Measurements from ENCODE around the gene MAP3K21. TPM values are rescaled to one million over a fixed set of nuclear protein-coding genes. Genes with fewer than 3 reads are reported as not detected.

The MAP3K21 gene
- polyA plus RNA-seq, 3 donors: 21.8 to 33.0 (median 24.6) TPM

DNA sequence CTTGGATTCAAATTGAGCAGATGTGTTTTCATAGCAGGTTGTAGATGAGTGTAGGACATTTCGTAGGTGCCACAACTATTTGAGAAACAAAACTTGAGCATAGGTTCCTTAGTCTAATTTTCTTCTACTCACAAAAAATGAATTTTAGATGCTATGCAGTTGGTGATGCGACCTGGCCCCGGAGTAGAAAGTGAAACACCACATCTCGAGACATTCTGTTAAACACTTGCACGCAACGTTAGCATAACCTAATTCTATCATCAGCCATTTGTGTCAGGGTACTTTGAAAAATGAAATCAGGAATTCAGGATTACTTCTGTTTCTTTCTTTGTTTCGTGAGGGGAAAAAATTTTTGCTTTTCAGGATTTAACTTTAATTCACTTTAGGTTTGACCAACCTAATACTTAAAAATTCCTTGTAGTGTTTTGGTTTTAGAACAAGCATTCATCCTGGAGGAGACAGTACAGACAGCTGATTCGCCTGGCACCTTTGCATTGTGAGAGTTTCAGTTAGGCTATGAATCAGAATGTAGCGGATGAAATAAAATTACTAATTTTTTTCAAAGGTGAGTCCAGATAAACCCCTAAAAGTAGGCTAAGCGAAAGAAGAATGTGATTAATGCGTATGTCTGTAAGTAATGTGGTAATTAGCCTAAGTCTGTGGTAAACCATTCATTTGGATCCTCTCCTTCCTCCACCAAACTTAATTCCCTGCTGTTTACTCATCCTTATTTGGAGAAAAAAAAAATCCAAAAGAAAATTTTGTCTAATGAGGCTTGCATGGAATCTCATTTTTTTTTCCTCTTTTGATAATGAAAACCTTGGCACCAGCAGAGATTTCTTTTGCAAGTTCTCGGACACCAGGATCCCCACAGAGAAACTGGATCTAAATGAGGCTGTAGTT lies 44.9 kb downstream of the MAP3K21 start:
- DNase-seq (ENCODE audit: extremely low read depth in 1 of 11, low read depth in 9 of 11, low spot score in 4 of 11): no peak

DNA sequence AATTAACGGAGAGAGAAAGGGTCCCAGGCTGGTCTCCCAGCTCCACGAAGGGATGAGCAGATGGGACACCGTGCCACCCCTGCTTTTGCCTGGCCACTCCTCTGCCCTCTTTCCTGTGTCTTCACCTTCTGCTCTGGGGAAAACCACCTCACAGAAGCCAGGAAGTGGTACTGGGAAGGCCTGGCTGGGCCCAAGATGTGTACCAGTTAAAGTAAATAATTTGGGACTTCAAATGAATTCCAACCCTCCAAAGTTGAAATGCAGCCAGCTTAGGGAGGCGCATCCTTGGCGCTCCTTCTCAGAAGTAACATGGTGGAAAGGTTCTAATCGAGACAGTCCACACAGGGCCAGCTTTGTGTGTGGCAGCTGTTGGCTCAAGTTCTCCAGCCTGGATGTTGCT lies 45.7 kb downstream of the MAP3K21 start:
- DNase-seq (ENCODE audit: extremely low read depth in 1 of 11, low read depth in 9 of 11, low spot score in 4 of 11): no peak

DNA sequence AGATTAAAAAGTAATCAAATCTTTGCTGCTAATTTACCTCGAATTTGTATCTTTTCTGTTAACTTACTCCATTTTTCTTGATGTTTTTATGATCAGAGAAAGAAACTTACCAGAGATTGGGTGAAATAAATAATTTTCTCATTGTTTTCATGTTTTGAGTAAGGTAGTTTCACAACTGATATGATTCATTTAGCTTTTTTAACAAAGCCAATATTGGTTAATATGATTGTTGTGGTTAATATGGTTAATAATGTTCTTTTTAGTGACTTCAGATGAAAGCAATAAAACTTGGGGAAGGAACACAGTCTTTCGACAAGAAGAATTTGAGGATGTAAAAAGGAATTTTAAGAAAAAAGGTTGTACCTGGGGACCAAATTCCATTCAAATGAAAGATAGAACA lies 48.1 kb downstream of the MAP3K21 start:
- no peak for DNase-seq (ENCODE audit: extremely low read depth in 1 of 11, low read depth in 9 of 11, low spot score in 4 of 11)

DNA sequence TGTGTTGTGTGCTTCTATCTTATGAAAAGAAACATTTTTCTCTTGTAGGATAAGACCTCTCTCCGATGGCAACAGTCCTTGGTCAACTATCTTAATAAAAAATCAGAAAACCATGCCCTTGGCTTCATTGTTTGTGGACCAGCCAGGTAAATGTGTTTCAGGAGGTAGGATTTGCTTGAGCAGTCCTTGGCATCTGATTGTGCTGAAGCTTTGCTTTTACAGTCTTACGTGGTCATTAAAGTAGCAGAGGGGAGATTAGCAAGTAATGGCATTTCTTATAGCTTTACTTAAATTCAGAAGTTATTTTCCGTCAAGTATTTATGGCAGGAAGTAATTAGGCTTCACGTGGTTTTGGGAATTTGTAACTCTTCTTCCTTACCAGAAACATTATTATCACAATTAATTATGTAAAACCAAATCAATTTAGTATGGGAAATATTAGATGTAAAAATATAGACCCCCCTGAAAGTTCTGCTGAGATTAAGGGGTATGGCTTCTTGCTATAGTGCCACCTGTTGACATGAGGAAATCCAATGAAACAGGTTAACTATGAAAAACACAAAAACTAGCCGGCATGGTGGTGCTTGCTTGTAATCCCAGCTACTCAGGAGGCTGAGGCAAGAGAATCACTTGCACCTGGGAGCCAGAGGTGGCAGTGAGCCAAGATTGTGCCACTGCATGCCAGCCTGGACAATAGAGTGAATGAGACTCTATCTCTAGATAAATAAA lies 49.0 kb downstream of the MAP3K21 start:
- peak in 1 of 11 donors; percentile 42 for DNase-seq (ENCODE audit: extremely low read depth in 1 of 11, low read depth in 9 of 11, low spot score in 4 of 11)

DNA sequence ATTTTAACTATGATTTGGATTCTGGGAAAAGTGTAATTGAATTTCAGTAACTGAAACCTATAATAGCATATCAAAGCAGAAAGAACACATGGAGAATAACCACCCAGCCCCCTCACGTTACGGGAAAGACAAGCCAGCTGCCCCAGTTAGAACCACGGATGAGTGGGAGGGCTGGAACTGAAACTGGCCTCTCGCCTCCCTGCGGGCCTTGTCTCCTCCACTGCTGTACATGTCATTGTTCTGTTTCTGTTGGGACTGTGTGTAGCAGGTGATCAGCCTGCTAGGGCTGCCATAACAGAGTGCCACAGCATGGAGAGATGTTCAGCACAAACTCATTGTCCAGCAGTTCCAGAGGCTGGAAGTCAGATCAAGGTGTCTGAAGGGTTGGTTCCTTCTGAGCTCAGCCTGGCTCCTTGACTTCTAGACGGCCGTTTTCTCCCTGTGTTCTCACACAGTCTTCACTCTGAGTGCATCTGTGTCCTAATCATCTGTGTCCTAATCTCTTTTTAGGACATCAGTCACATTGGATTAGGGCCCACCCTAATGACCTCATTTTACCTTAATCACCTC lies 52.4 kb downstream of the MAP3K21 start:
- DNase-seq (ENCODE audit: extremely low read depth in 1 of 11, low read depth in 9 of 11, low spot score in 4 of 11): no peak

DNA sequence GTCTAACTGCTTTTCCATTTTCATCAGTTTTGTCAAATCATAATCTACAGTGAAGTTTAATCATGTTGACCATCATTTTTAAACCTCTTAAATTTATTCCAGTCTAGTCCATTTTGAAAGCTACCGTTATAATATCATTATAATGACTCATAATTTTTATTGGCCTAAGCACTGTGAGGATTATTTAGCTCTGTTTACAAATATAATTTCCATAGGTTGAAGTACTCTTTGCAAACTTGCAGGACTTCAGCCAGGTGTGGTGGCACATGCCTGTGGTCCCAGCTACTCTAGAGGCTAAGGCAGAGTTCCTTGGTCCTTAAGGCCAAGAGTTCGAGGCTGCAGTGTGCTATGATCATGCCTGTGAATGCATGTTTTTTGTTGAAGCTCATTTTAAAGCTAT lies 54.3 kb downstream of the MAP3K21 start:
- DNase-seq (ENCODE audit: extremely low read depth in 1 of 11, low read depth in 9 of 11, low spot score in 4 of 11): no peak

DNA sequence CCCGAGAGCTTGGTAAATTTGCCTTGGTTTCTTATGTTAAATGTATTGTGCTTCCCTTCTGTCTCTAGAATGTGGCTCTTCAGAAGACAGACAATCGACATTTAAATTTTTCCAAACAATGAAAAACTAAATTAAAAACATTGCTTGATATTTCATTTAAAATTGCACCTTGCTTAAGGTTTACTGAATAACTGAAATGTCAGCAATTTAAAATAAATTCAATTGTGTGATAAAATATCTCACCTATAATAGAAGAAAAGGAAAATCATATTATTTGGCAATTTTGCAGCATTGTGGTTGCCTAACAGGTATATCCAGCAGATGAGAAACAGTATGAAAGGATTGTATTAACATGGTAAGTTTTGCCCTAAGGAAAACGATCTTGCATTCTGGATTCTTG lies 56.5 kb downstream of the MAP3K21 start:
- DNase-seq (ENCODE audit: extremely low read depth in 1 of 11, low read depth in 9 of 11, low spot score in 4 of 11): no peak

DNA sequence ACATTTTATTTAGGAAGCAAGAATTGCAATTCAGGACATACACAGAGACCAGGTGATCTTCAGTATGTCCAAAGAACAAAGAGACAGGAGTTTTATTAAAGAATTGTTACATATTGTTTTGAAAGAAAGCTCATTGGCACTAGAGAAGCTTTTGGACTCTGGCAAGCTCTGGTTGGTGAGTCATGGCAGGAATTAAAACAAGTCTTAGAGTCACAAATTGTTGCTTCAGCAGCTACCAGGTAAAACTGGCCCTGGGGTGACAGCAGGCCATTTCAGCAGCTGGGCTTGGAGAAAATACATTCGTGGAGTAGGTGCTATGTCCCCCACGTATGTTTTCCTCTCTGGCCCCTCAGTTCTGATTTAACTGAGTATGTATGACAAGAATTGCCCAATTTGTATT lies 58.8 kb downstream of the MAP3K21 start:
- DNase-seq (ENCODE audit: extremely low read depth in 1 of 11, low read depth in 9 of 11, low spot score in 4 of 11): no peak

DNA sequence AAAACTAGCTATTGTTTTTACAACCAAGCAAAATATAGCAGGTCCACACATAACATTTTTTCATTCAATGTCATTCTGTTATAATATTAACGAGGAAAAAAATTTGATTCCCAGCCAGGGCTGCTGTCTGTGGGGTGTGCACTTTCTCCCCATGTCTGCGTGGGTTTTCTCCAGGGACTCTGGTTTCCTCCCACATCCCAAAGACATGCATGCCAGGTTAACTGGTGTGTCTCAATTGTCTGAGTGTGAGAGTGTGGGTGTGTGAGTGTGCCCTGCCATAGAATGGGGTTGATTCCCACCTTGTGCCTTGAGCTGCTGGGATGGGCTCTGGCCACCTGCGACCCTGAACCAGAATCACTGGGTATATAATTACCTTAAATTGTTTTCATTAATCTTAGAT lies 60.1 kb downstream of the MAP3K21 start:
- no peak for DNase-seq (ENCODE audit: extremely low read depth in 1 of 11, low read depth in 9 of 11, low spot score in 4 of 11)

DNA sequence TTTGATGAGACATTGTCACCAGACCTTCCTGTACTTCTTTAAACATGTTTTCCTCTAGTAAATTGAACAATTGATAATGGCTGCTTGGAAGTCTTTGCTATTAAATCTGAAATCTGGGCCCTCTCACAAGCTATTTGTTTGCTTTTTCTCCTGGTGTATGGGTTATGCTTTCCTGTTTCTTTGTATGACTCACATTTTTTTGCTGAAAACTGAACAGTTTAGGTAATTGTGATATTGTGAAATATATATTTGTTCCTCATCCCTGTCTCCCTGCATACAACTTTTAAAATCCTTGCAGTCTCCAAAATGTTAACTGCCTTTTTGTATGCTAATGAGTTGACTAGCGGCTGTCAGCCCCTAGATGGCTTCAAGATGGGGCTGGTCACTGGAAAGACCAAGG lies 61.6 kb downstream of the MAP3K21 start:
- DNase-seq (ENCODE audit: extremely low read depth in 1 of 11, low read depth in 9 of 11, low spot score in 4 of 11): no peak

DNA sequence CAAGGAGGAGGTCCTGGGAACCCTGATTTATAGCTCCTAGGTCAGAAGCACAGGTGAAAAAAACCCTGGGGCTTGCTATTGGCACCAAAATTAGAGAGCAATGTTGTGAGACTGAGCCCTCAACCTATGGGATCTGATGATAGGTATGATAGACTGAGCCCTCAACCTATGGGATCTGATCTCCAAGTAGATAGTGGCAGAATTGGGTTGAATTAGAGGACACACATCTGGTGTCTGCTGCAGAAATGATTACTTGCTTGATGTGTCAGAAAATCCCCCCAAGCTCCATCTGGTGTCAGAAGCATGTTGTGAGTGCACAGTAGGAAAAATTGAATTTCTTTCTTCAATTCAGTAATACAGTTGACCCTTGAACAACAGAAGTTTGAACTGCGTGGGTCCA lies 62.4 kb downstream of the MAP3K21 start:
- DNase-seq (ENCODE audit: extremely low read depth in 1 of 11, low read depth in 9 of 11, low spot score in 4 of 11): no peak

DNA sequence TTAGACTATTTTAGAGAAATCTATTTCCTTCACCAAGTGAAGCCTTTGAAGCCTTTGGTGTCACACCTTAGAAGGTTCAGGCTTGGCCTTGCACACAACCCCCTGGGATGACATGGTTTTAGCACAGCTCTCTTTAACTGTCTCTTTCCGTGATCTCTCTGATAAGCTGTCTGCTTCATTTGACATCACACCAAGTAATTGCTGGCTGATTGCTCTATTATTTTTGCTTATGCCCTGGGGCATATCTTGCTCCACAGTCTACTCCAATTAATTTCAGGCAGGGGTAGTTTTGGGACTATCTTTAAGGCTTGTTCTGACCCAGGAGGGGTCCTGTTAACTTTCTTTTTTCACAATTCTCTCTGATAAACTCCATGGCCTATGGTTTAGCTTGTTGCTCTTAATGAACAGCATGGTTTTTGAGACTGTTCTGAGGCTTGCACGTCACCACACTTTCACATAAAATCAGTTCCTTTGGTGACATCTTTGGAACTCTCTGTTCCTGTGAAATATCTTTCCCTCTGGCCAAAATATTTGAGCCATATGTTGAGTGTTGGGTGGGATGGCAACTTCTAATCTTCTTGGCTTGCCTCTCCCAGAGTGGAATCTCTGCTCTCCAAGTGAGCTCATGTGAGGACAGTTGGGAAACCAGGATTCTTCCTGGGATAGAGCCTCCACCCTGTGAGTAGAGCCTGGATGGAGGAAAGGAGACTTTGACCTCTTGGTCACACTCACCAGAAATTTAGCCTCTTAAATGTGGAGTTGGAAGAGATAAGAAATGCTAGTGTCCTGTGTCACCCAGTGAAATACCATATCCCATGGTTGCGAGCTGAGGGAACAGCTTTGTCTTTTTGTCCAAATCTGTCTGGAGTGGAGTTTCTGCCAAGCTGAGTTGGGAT lies 63.6 kb downstream of the MAP3K21 start:
- no peak for DNase-seq (ENCODE audit: extremely low read depth in 1 of 11, low read depth in 9 of 11, low spot score in 4 of 11)

DNA sequence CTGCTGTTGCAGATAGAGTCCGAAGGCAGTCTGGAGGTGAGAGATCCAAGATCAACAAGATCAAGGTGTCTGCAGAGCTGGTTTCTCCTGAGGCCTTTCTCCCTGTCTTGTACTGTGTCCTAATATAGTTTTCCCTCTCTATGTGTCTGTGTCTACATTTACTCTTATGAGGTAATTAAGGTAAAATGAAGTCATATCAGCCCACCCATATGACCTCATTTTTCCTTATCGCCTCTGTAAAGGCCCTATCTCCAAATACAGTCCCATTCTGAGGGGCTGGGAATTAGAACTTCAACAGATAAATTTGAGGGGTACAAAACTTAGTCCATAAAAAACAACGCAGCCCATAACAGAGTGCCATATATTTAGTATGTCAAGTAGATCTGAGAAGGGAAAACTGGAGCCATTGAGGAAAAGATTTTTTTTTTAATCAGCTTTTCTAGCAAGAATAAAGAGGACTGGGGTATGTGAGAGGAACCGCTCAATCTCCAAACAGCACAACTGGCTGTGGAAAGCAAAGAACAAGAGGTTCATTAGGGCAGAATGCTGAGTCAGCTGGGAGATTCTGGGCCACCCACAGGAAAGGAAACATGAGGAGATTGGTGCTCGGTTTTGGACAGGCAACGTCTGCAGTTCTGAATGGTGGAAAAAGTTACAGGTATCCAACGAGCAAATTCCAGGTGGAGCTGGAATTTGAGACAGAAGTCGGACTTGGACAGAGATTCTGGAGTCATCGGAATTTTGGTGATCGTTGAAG lies 65.7 kb downstream of the MAP3K21 start:
- DNase-seq (ENCODE audit: extremely low read depth in 1 of 11, low read depth in 9 of 11, low spot score in 4 of 11): no peak

DNA sequence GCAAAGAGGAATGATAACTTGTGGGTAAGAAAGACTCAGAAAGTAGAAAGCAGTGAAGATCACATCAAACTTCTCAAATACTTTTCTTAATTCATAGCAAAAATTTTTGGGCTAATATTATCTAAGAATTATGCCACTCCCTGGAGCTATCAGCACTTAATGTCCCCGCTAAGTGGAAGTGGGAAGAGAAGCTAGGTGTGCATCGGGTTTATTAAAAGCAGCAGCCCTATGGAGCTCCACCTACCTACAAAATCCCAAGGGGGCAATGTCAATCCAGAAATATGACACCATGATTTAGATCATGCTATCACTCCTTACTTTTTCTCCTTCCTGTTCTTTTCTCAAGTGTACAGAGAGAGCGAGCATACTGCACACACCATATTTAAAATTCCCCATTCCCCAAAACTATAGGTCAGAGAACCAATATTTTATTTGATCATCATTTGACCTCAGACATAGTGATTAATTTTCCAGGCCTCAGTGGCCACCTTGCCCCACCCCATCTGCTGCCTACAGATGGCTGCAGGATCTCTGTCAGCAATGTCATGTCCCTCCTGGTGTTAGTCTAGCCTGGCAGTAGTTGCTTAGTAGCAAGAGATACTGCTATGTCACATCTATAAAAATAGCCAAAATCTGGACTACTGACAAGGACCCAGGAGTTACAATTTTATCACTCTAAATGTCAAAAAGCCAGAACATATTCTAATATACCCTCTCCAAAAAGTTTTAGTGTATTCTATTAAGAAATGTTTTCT lies 66.6 kb downstream of the MAP3K21 start:
- DNase-seq (ENCODE audit: extremely low read depth in 1 of 11, low read depth in 9 of 11, low spot score in 4 of 11): no peak

DNA sequence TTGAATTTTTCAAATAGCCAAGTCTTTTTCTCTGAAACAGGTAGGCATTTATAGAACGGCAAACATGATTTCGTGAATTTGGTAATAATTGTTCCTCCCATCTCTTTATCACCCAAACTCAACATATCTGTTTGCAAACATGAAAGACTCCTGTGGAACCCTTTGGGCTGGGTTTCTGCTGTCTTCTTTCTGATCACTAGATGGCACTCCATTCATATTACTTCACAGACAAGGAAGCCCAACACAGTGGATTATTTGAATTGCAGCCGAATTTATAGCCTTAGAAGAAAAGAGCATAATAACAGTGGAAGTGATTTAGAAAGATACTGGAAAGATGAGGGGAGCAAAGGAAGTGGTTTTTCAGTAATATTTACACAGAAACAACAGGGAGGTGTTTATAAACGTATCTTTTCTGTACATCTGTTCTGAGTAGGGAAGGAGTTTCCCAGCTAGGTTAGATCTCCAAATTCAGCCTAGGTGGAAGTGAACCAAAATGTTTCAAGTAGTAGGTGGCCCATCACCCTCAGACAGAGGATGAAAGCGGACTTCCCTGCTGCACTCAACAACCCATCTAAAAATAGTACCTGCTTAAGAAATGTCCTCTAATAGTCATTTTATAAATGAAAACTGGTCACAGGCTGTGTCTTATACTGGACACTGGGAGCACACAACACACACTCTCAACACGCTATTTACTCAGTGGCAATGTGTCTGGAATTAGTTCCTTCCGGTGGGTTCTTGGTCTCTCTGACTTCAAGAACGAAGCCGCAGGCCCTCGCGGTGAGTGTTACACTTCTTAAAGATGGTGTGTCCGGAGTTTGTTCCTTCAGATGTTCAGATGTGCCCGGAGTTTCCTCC lies 67.6 kb downstream of the MAP3K21 start:
- peak in 7 of 11 donors; percentile 37 to 57 (median 46) for DNase-seq (ENCODE audit: extremely low read depth in 1 of 11, low read depth in 9 of 11, low spot score in 4 of 11)

DNA sequence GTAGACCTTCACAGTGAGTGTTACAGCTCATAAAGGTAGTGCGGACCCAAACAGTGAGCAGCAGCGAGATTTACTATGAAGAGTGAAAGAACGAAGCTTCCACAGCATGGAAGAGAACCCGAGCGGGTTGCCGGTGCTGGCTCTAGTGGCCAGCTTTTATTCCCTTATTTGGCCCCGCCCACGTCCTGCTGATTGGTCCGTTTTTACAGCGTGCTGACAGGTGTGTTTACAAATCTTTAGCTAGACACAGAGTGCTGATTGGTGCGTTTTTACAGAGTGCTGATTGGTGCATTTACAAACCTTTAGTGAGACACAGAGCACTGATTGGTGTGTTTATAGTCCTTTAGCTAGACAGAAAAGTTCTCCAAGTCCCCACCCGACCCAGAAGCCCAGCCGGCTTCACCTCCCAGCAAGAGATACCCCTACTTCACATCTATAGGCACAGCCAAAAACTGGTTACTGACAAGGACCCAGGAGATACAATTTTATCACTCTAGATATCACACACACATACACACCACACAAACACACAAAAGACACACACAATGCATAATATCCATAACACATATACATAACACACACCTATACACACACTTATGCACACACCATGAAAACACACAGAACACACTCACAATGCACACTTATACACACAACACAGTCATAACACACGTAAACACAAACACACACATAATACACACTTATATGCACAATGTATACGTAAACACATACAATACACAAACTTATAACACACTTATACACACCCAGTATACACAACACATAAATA lies 68.5 kb downstream of the MAP3K21 start:
- no peak for DNase-seq (ENCODE audit: extremely low read depth in 1 of 11, low read depth in 9 of 11, low spot score in 4 of 11)

Measured in renal cortex interstitium (tissue), 11 donors.